Measurements from ENCODE around the gene PLEK. TPM values are rescaled to one million over a fixed set of nuclear protein-coding genes. Genes with fewer than 3 reads are reported as not detected.

The PLEK gene
- total RNA-seq, 4 donors from 2014 or later, result 3.4 to 12.0 (median 7.9) TPM

DNA sequence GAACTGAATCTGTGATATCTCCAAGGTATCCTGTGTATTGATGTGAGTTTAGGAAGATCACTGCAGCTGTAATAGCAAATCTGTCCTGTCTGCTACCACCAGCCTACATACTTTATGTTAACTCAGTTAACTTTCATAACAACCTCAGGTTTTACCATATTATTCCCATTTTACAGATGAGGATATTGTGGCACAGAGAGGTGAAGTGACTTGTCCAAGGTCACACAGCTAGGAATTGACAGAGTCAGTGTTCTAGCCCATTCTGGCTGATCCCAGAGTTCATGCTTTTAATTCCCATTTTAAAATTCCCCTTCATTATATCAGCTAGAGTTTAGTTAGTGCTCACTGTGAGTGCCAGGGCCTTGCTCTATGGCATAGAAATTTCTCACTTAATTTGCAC, 49.4 kb downstream of the PLEK start:
- no peak for DNase-seq
- Histone ChIP-seq H3K4me3 (replicated peaks in 1 of 3) (no peak overlapping the region), H3K27me3 (no peaks in the 10 kb centered on the region), H3K27ac (no peak overlapping the region), H3K36me3 (no peaks in the 10 kb centered on the region), H3K9me3 (no peaks in the 10 kb centered on the region), H3K4me1 (no peaks in the 10 kb centered on the region)
- TF ChIP-seq POLR2A (IDR thresholded peaks at IDR 0.05), result no peak
- no peak for TF ChIP-seq CTCF (IDR thresholded peaks at IDR 0.05)
- intact Hi-C loops (cut with DNase I), result no loop called here

GRCh38 chr2:68414876-68415275, 49.8 kb downstream of the PLEK start:
- no peak overlapping the region for H3K4me3 ChIP-seq (replicated peaks in 1 of 3)
- no peak for DNase-seq
- H3K27ac ChIP-seq, result no peak overlapping the region
- no peaks in the 10 kb centered on the region for H3K9me3 ChIP-seq
- H3K4me1 ChIP-seq, result no peaks in the 10 kb centered on the region
- 75 to 83% methylated on average over 3 of the region's 3 CpGs for WGBS, 2 donors
- no peaks in the 10 kb centered on the region for H3K27me3 ChIP-seq
- intact Hi-C loops (cut with DNase I), result no loop called here
- no peak for TF ChIP-seq POLR2A (IDR thresholded peaks at IDR 0.05)
- no peak for TF ChIP-seq CTCF (IDR thresholded peaks at IDR 0.05)
- no peaks in the 10 kb centered on the region for H3K36me3 ChIP-seq

GRCh38 chr2:68415521-68415920, 50.4 kb downstream of the PLEK start:
- Histone ChIP-seq H3K27ac (no peak overlapping the region), H3K4me1 (no peaks in the 10 kb centered on the region), H3K9me3 (no peaks in the 10 kb centered on the region), H3K4me3 (replicated peaks in 1 of 3) (no peak overlapping the region), H3K36me3 (no peaks in the 10 kb centered on the region), H3K27me3 (no peaks in the 10 kb centered on the region)
- DNase-seq, result no peak
- intact Hi-C loops (cut with DNase I), result no loop called here
- TF ChIP-seq POLR2A (IDR thresholded peaks at IDR 0.05) (no peak), CTCF (IDR thresholded peaks at IDR 0.05) (no peak)

DNA sequence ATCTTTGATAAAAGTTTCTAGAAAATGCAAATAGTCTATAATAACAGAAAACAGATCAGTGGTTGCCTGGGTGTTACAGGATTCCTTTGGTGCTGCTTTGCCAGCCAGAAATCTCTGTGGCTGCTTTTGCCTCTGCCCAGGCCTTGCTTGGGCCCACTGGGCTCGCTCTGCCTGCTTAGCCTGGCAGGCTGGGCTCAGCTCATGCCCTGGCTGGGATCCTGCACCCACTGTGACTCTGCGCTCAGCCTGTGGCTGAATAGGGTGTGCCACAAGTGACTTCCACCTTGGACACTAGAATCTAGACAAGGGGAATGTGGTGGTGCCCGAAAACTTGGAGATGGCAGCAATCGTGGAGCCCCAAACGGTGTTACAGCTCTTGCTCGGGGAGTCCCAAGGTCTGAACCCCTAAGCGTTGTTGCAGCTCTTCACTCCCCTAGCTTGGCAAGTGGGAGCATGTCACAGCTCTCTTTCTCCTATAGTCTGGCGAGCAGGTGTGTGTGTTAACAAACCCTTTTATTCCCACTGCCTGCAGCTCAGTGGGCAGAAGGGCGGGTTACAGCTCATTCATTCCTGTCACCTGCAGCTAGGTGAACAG, 51.1 kb downstream of the PLEK start:
- no peak for TF ChIP-seq CTCF (IDR thresholded peaks at IDR 0.05)
- no peak for TF ChIP-seq POLR2A (IDR thresholded peaks at IDR 0.05)
- H3K4me3 ChIP-seq (replicated peaks in 1 of 3), result no peak overlapping the region
- H3K36me3 ChIP-seq, result no peaks in the 10 kb centered on the region
- 98 to 99% methylated on average over 5 to 9 of the region's 9 CpGs for WGBS, 2 donors
- intact Hi-C loops (cut with DNase I), result no loop called here
- H3K9me3 ChIP-seq, result no peaks in the 10 kb centered on the region
- H3K27me3 ChIP-seq, result no peaks in the 10 kb centered on the region
- DNase-seq, result no peak
- H3K4me1 ChIP-seq, result no peaks in the 10 kb centered on the region
- H3K27ac ChIP-seq, result no peak overlapping the region

DNA sequence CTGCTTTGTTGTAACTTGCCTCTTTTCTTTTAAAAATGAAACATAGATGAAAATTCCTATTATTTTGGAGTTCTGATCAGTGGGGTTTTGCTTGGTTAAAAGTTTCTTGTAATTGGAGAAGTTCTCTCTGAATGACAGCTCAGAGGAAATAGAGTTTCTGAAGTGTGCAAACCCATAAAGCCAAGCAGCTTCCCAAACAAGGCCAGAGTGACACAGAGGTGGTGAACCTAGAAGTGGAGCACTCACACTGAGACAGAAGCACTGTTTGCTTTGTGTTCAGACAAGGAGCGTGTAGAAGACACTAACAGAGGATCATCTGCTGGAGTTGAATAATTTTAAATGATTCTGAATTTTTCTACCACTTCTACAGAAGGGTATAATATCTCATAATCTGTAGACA, 52.8 kb downstream of the PLEK start:
- intact Hi-C loops (cut with DNase I), result no loop called here
- H3K4me1 ChIP-seq, result no peaks in the 10 kb centered on the region
- no peak for DNase-seq
- no peaks in the 10 kb centered on the region for H3K27me3 ChIP-seq
- WGBS, 2 donors, result 35 to 36% methylated on average over 1 of the region's 1 CpG
- no peaks in the 10 kb centered on the region for H3K36me3 ChIP-seq
- H3K27ac ChIP-seq, result no peak overlapping the region
- TF ChIP-seq POLR2A (IDR thresholded peaks at IDR 0.05) (no peak), CTCF (IDR thresholded peaks at IDR 0.05) (no peak)
- no peaks in the 10 kb centered on the region for H3K9me3 ChIP-seq
- no peak overlapping the region for H3K4me3 ChIP-seq (replicated peaks in 1 of 3)
